Measurements from ENCODE around the gene MATN1. TPM values are rescaled to one million over a fixed set of nuclear protein-coding genes. Genes with fewer than 3 reads are reported as not detected.

MATN1 gene
- total and polyA plus RNA-seq, 4 donors: 0.19 TPM; not detected in 3

DNA sequence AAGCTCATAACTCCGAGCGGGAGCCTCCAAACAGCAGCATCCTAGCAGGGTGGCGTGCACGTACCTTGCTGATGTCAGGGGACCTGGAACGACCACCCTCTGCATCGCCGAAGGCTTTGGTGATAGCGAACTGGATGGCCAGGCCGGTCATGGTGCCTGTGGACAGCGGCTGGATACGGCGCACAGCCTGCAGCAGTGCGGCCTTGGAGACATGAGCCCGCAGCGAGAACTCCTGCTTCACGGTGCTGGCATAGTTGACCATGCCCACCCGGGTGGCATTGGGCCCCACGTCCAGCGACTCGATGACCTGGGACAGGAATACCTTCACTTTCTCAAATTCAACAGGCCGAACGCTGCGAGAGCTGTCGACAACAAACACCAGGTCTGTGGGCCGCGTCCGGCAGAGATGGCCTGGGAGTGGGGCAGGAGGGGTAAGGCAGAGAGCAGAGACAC lies 2.0 kb downstream of the MATN1 start (continued):
- TF ChIP-seq, protein P1, sequence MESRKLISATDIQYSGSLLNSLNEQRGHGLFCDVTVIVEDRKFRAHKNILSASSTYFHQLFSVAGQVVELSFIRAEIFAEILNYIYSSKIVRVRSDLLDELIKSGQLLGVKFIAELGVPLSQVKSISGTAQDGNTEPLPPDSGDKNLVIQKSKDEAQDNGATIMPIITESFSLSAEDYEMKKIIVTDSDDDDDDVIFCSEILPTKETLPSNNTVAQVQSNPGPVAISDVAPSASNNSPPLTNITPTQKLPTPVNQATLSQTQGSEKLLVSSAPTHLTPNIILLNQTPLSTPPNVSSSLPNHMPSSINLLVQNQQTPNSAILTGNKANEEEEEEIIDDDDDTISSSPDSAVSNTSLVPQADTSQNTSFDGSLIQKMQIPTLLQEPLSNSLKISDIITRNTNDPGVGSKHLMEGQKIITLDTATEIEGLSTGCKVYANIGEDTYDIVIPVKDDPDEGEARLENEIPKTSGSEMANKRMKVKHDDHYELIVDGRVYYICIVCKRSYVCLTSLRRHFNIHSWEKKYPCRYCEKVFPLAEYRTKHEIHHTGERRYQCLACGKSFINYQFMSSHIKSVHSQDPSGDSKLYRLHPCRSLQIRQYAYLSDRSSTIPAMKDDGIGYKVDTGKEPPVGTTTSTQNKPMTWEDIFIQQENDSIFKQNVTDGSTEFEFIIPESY (IDR thresholded peaks at IDR 0.05): no peak

DNA sequence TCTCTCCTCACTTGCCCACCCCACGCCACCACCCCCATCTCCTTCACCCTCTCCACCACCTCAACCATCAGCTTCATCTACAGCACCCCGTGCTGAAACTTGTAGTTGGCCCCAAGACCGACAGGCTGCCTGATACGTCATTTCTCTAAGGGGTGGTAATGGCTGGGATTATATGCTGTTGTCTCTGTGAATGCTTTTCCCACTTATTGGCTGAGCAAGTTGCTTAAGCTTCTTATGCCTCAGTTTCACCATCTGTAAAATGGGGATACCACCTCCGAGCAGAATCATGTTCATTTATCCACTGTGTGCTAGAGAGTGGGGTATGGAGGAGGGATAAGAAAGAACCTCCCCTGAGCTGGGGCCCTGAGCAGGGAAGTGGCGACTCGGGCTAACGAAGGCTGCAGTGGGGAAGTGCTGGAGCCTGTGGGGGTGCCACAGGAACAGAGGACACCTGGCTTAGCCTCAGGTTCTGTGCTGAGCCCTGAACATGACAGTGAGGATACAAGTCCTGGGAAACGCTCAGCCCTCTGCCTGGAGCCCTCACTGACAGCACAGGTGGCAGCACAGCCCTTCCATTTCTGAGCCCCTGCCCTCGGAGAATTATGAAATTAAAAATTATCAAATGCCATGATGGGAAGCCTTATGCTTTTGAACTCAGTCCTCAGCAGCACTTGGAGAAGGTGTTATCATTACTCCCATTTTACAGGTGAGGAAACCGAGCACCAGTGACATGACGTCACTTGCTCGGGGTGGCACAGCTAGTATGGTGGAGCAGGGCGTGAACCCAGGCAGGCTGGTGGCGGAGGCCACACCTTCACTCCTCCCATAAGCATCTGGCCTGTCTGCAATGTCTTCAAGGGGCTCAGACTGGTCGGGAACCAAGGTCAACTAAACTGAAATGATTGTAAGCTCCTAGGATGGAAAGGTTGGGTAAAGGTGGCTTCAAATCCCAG lies 2.8 kb downstream of the MATN1 start:
- Histone ChIP-seq H3K27me3 (ENCODE audit: control insufficient read depth in 4 of 4, insufficient read depth in 4 of 4, low read length in 3 of 4) (no peaks in the 10 kb centered on the region), H3K9me3 (ENCODE audit: control insufficient read depth in 4 of 4, low read length in 3 of 4) (no peaks in the 10 kb centered on the region), H3K9ac (ENCODE audit: low read depth in 1 of 2, low read length in 2 of 2) (no peak overlapping the region), H3K4me1 (ENCODE audit: control insufficient read depth in 4 of 4, insufficient read depth in 4 of 4, low read length in 3 of 4) (peaks cover 0 to 9% (median 4%) of the 10 kb centered on the region in 4 donors), H3K36me3 (ENCODE audit: control insufficient read depth in 4 of 4, insufficient read depth in 3 of 4, low read depth in 1 of 4, low read length in 3 of 4) (peaks cover 0 to 8% (median under 1%) of the 10 kb centered on the region in 4 donors), H3K4me3 (ENCODE audit: low read depth in 1 of 3, low read length in 3 of 3) (no peak overlapping the region), H3K27ac (ENCODE audit: low read depth in 1 of 2, low read length in 2 of 2) (no peak overlapping the region)
- TF ChIP-seq EGR1 (IDR thresholded peaks at IDR 0.05; ENCODE audit: low read depth in 2 of 2) (no peak), YY1 (IDR thresholded peaks at IDR 0.05) (no peak), NR2F2 (IDR thresholded peaks at IDR 0.05) (no peak), JUND (IDR thresholded peaks at IDR 0.05) (no peak), GABPA (IDR thresholded peaks at IDR 0.05 in 1 of 2, conservative IDR thresholded peaks at IDR 0.05 in 1 of 2) (no peak), RXRA (IDR thresholded peaks at IDR 0.05) (no peak), HNF4A (conservative IDR thresholded peaks at IDR 0.05) (no peak)
- TF ChIP-seq, protein P2, sequence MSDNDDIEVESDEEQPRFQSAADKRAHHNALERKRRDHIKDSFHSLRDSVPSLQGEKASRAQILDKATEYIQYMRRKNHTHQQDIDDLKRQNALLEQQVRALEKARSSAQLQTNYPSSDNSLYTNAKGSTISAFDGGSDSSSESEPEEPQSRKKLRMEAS (IDR thresholded peaks at IDR 0.05): no peak
- TF ChIP-seq, protein P3, sequence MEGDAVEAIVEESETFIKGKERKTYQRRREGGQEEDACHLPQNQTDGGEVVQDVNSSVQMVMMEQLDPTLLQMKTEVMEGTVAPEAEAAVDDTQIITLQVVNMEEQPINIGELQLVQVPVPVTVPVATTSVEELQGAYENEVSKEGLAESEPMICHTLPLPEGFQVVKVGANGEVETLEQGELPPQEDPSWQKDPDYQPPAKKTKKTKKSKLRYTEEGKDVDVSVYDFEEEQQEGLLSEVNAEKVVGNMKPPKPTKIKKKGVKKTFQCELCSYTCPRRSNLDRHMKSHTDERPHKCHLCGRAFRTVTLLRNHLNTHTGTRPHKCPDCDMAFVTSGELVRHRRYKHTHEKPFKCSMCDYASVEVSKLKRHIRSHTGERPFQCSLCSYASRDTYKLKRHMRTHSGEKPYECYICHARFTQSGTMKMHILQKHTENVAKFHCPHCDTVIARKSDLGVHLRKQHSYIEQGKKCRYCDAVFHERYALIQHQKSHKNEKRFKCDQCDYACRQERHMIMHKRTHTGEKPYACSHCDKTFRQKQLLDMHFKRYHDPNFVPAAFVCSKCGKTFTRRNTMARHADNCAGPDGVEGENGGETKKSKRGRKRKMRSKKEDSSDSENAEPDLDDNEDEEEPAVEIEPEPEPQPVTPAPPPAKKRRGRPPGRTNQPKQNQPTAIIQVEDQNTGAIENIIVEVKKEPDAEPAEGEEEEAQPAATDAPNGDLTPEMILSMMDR (IDR thresholded peaks at IDR 0.05; ENCODE audit: low read depth, low read length, missing input control): no peak
- no peak for DNase-seq (ENCODE audit: low spot score)
- WGBS: 93% methylated on average over 16 of the region's 16 CpGs

DNA sequence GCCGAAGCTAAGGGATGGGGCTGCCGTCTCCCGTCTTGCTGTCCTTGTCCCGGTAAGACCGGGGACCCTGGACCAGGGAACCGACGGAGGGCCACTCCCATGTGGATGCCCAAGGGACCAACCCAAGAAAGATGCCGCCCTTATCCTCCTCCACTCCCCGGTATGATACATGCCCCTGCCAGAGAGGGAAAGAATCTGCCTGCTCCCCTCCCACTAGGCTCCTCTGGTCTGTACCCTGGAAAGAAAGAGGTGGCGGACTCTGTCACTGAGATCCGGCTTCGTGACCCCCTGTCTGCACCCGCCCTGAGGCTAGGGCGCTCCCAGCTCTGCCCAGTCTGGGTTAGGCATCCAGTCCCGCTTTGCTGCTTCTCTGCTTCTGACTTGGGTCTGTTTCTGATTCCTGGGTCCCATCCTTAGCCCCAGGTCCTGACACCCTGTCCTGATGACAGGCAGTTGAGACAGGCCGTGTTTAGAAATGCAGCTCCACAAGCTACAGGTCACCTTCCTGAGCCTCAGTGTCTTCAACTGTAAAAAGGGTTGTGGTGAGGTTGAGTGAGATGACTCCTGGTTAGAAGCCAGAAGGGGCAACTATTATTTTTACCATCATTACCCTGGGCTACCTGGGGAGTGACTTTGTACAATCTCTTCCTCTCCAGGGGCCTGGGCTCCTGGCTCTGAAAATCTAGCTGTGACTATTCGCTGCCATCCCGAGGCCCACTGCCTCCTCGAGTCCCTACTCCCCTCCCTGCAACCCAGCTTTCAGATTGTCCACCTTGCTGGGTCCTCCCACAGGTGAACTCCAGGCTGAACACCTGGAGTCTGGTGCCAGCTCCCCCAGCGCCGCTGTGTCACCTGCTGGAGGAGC lies 3.7 kb downstream of the MATN1 start:
- Histone ChIP-seq H3K36me3 (ENCODE audit: control insufficient read depth in 4 of 4, insufficient read depth in 3 of 4, low read depth in 1 of 4, low read length in 3 of 4) (no peaks in the 10 kb centered on the region), H3K9ac (ENCODE audit: low read depth in 1 of 2, low read length in 2 of 2) (peak overlapping the region in 1 of 2 donors; percentile 4), H3K9me3 (ENCODE audit: control insufficient read depth in 4 of 4, low read length in 3 of 4) (peaks cover 0 to 4% (median 0%) of the 10 kb centered on the region in 4 donors), H3K4me1 (ENCODE audit: control insufficient read depth in 4 of 4, insufficient read depth in 4 of 4, low read length in 3 of 4) (peaks cover 0 to 9% (median 4%) of the 10 kb centered on the region in 4 donors), H3K4me3 (ENCODE audit: low read depth in 1 of 3, low read length in 3 of 3) (no peak overlapping the region), H3K27ac (ENCODE audit: low read depth in 1 of 2, low read length in 2 of 2) (peak overlapping the region in 1 of 2 donors; percentile 94), H3K27me3 (ENCODE audit: control insufficient read depth in 4 of 4, insufficient read depth in 4 of 4, low read length in 3 of 4) (no peaks in the 10 kb centered on the region)
- WGBS: 35% methylated on average over 21 of the region's 21 CpGs
- no peak for DNase-seq (ENCODE audit: low spot score)
- peak; percentile 27 to 97 for TF ChIP-seq RAD21 (IDR thresholded peaks at IDR 0.05)
- no peak for TF ChIP-seq NR2F2 (IDR thresholded peaks at IDR 0.05)
